IPS-18a (cell line): ENCODE results near the gene PRR5L.
"Not testable (repeated sequence)": the region's sequence is repeated elsewhere in the genome, so short reads cannot be mapped to it uniquely, and the experiment has no call there.

Experiments used
- H3K27ac ChIP-seq: one replicate; pipeline ENCODE4 v1.5.1; 2013; ENCODE audit warnings: low read length
- H3K27me3 ChIP-seq: one replicate; pipeline ENCODE4 v1.6.1; 2013; ENCODE audit warnings: mild to moderate bottlenecking, low read length; ENCODE audit not compliant: control insufficient read depth, insufficient read depth
- H3K36me3 ChIP-seq: one replicate; pipeline ENCODE4 v1.6.1; 2013; ENCODE audit warnings: low read depth, low read length; ENCODE audit not compliant: control insufficient read depth
- H3K4me1 ChIP-seq: one replicate; pipeline ENCODE4 v1.6.1; 2013; ENCODE audit warnings: low read depth, low read length; ENCODE audit not compliant: control insufficient read depth
- H3K4me3 ChIP-seq: one replicate; pipeline ENCODE4 v1.5.1; 2013; ENCODE audit warnings: low read length
- H3K9ac ChIP-seq: one replicate; pipeline ENCODE4 v1.6.1; 2013; ENCODE audit warnings: mild to moderate bottlenecking, low read length, moderate library complexity
- H3K9me3 ChIP-seq: one replicate; pipeline ENCODE4 v1.6.1; 2013; ENCODE audit warnings: low read depth, low read length; ENCODE audit not compliant: control insufficient read depth

Gene PRR5L

DNA sequence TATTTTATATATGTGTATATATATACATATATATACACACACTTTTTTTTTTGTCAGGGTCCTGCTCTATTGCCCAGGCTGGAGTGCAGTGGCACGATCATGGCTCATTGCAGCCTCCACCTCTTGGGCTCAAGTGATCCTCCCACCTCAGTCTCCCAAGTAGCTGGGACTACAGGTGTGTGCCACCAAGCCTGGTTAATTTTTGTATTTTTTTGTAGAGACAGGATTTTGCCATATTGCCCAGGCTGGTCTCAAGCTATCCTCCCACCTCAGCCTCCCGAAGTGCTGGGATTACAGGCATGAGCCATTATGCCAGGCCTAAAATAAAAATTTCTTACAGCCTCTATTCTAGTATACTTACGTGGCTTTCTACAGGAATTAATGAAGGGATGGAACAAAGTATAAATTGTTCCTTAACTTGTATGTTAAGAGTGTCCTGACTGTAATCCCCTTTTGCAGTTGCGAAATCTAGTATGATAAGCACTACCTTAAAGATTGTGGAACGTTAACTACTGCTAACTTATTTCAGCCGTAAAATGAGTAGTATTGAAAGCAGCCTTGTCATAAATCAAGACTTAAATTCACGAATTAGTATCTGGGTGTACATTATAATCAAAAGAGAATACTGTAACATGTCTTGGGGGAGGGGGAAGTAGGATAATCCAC is 211.9 kb downstream of the PRR5L start:
- H3K27ac ChIP-seq: no peak overlapping the region
- no peaks in the 10 kb centered on the region for H3K9me3 ChIP-seq
- H3K4me1 ChIP-seq: peaks cover 7% of the 10 kb centered on the region
- no peaks in the 10 kb centered on the region for H3K36me3 ChIP-seq
- no peak overlapping the region for H3K9ac ChIP-seq
- no peak overlapping the region for H3K4me3 ChIP-seq
- H3K27me3 ChIP-seq: peaks cover 26% of the 10 kb centered on the region

DNA sequence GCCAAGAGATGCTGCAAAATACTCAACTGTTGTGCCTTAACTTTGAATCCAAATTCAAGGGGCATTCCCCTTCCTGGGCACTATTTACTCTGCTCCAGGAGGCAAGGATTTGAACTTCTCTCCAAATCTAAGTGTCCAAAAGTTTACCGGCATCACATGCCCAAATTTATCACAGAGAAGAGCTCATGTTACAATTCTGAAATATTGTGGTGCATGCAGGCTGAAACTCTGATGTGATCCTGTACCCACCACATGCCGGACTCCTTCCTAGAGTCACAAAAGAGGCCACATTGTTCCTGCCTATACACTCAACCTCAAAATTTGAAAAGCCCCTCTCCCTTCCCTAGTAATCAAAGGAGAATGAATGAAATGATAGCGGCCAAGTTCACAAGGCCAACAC is 212.7 kb downstream of the PRR5L start:
- peaks cover 7% of the 10 kb centered on the region for H3K4me1 ChIP-seq
- H3K27me3 ChIP-seq: peaks cover 26% of the 10 kb centered on the region
- H3K9me3 ChIP-seq: no peaks in the 10 kb centered on the region
- H3K4me3 ChIP-seq: peak overlapping the region; percentile 95
- H3K9ac ChIP-seq: peak overlapping the region; percentile 72
- H3K36me3 ChIP-seq: no peaks in the 10 kb centered on the region
- H3K27ac ChIP-seq: no peak overlapping the region

GRCh38 chr11:36509201-36509639 is 213.1 kb downstream of the PRR5L start:
- Histone ChIP-seq H3K9ac (peak overlapping the region; percentile 72), H3K36me3 (no peaks in the 10 kb centered on the region), H3K9me3 (no peaks in the 10 kb centered on the region), H3K27ac (no peak overlapping the region), H3K4me1 (peaks cover 7% of the 10 kb centered on the region), H3K4me3 (peak overlapping the region; percentile 95), H3K27me3 (peaks cover 26% of the 10 kb centered on the region)

DNA sequence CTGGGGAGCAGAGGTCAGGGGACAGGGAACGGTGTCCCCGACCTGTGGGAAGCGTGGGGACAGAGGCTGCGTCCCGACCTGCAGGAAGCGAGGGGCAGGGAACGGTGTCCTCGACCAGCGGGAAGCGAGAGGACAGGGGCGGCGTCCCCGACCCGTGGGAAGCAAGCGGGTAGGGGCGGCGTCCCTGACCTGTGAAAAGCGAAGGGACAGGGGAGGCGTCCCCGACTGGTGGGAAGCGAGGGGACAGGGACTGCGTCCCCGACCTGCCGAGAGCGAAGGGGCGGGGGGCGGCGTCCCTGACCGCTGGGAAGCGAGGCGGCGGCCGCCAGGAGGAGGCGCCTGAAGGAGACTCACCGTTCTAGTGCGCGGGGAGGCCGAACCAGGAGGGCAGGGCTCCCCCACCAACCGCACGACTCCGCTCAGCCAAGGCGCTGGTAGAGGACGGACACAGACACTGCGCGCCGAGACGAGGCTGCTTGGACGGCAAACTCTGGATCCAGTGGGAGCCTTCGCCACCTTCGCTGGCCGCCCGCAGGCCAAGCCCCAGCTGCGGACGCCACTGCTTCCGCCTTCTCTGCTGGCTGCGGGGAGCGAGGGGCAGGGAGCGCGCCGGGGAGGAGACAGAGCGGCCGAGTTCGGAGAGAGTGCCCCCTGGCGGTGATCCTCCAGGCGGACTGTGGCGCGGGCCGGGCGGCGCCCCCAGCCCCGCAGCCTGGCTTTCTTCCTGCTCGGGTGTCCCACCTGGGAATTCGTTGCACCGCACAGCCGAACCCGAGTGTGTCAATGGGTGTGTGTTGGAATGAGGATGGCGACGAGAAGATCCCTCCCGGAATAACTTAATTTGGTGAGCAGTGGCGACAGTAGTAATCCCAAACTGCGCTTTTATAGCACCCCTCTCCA is 213.9 kb downstream of the PRR5L start, which contains the start of gene TRAF6:
Gene TRAF6 (minus strand): TSS at position 579 of the 900 bp plus-strand sequence. CDS start 8,757 bp downstream, outside the sequence.
- H3K27me3 ChIP-seq: peaks cover 26% of the 10 kb centered on the region
- peak within 1 kb of the TSS; percentile 72 for H3K9ac ChIP-seq
- peak within 1 kb of the TSS; percentile 95 for H3K4me3 ChIP-seq
- no peak within 1 kb of the TSS for H3K27ac ChIP-seq
- H3K9me3 ChIP-seq: no peaks in the 10 kb centered on the region
- no peaks in the 10 kb centered on the region for H3K36me3 ChIP-seq
- peaks cover 7% of the 10 kb centered on the region for H3K4me1 ChIP-seq

GRCh38 chr11:36510594-36510942 is 214.5 kb downstream of the PRR5L start:
- peak overlapping the region; percentile 95 for H3K4me3 ChIP-seq
- no peaks in the 10 kb centered on the region for H3K9me3 ChIP-seq
- no peaks in the 10 kb centered on the region for H3K36me3 ChIP-seq
- H3K27me3 ChIP-seq: peaks cover 26% of the 10 kb centered on the region
- no peak overlapping the region for H3K27ac ChIP-seq
- peaks cover 7% of the 10 kb centered on the region for H3K4me1 ChIP-seq
- peak overlapping the region; percentile 72 for H3K9ac ChIP-seq

- not testable (repeated sequence) for H3K4me1 ChIP-seq, H3K9me3 ChIP-seq, H3K9ac ChIP-seq, H3K4me3 ChIP-seq, H3K27ac ChIP-seq, H3K36me3 ChIP-seq
- peaks cover 26% of the 10 kb centered on the region for H3K27me3 ChIP-seq
Observed at GRCh38 chr11:36511062-36511461, 215.0 kb downstream of the PRR5L start.

- Histone ChIP-seq H3K36me3 (no peaks in the 10 kb centered on the region), H3K27me3 (peaks cover 26% of the 10 kb centered on the region), H3K27ac (no peak overlapping the region), H3K9me3 (no peaks in the 10 kb centered on the region), H3K9ac (no peak overlapping the region), H3K4me1 (peaks cover 7% of the 10 kb centered on the region), H3K4me3 (no peak overlapping the region)
Observed at GRCh38 chr11:36512016-36512415, 215.9 kb downstream of the PRR5L start.

DNA sequence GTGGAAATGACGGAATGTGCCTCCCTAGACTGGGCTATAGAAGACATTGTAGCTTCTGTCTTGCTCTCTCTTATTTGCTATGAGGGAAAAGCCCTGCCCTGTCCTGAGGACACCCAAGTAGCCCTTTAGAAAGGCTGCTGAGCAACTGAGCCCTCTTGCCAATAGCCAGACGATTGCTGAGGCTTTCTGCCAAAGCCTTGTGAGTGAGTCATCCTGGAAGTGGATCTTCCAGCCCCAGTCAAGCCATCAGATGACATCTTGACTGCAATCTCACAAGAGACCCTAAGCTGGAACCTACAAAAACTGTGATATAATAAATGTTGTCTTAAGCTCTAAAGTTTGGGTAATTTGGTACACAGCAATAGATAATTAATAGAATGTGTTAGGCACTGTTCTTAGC is 217.9 kb downstream of the PRR5L start:
- peaks cover under 1% of the 10 kb centered on the region for H3K4me1 ChIP-seq
- no peak overlapping the region for H3K4me3 ChIP-seq
- no peaks in the 10 kb centered on the region for H3K36me3 ChIP-seq
- no peak overlapping the region for H3K27ac ChIP-seq
- H3K9ac ChIP-seq: no peak overlapping the region
- no peaks in the 10 kb centered on the region for H3K9me3 ChIP-seq
- H3K27me3 ChIP-seq: peaks cover 17% of the 10 kb centered on the region
